Lower lobe of right lung (tissue), 2 donors: ENCODE results near the gene PDGFB. TPM values are rescaled to one million over a fixed set of nuclear protein-coding genes. Genes with fewer than 3 reads are reported as not detected.

ENCODE experiments used
- ATAC-seq, 2 donors: fragments of 200-7000 bp; cut with Tn5 transposase; one replicate each; pipeline ENCODE4 v1.9.1; 2020 to 2022; ENCODE audit warnings: mild to moderate bottlenecking in 2 of 2, moderate library complexity in 2 of 2
- DNase-seq: peaks from one replicate; pipeline ENCODE4 v3.0.0-alpha.2; 2020
- H3K27ac ChIP-seq: fragments of 200-600 bp; one replicate; pipeline ENCODE4 v1.8.0; 2022
- H3K27me3 ChIP-seq: fragments of 200-600 bp; one replicate; pipeline ENCODE4 v1.8.0; 2022; ENCODE audit warnings: low read depth
- H3K36me3 ChIP-seq: fragments of 200-600 bp; one replicate; pipeline ENCODE4 v1.8.0; 2022; ENCODE audit warnings: mild to moderate bottlenecking
- H3K4me1 ChIP-seq: fragments of 200-600 bp; one replicate; pipeline ENCODE4 v1.8.0; 2022
- H3K4me3 ChIP-seq: fragments of 200-600 bp; one replicate; pipeline ENCODE4 v1.8.0; 2022; ENCODE audit warnings: mild to moderate bottlenecking
- H3K9me3 ChIP-seq: fragments of 200-600 bp; one replicate; pipeline ENCODE4 v1.8.0; 2022
- intact Hi-C: fragments of 100-400 bp; cut with DNase I; formaldehyde crosslinking; loops from one replicate; pipeline ENCODE4 v1.11.0; 2022
- total RNA-seq: library from RNA; stranded (reverse); fragmentation: NEBNext Ultra II Directional; extraction: Animal tissue kit (Norgen Biotek cat#: 25700); gene quantifications from one replicate; pipeline ENCODE4 v1.2.1, GENCODE V29; 2021
- TF ChIP-seq, protein P1 (sequence below): fragments of 200-600 bp; IDR thresholded peaks from one replicate; pipeline ENCODE4 v1.8.0; 2022; ENCODE audit warnings: antibody characterized with exemption, mild to moderate bottlenecking
- donor health status: DM: no; HTN: yes; CAD: no; lungs with severe emphysema.

Gene PDGFB
- total RNA-seq, 1 donor from 2014 or later = 30.5 TPM

DNA sequence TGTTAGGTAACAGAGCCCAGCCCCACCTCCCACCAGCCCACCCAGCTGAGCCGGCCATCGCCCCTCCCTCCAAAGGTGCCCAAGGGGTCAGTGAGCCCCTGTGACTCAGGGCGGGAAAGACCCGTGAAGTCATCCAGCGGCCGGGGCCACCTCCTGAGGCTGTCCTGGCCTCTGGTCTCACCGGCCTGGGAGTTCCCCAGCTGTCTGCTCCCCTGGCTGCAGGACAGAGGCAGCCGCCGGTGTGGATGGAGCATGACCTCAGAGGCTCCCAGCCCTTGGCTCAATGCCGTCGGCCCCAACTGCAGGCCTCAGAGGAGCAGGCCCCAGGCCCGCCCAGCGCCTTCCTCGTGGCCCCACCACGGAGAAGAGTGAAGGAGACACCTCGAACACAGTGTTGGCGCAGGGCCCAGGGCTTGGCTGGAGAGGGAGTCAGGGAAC is 46.0 kb upstream of the PDGFB start:
- Histone ChIP-seq H3K36me3 (no peaks in the 10 kb centered on the region), H3K27ac (no peak overlapping the region), H3K27me3 (no peaks in the 10 kb centered on the region), H3K4me3 (no peak overlapping the region), H3K4me1 (peaks cover 44% of the 10 kb centered on the region), H3K9me3 (no peaks in the 10 kb centered on the region)
- TF ChIP-seq, protein P1, sequence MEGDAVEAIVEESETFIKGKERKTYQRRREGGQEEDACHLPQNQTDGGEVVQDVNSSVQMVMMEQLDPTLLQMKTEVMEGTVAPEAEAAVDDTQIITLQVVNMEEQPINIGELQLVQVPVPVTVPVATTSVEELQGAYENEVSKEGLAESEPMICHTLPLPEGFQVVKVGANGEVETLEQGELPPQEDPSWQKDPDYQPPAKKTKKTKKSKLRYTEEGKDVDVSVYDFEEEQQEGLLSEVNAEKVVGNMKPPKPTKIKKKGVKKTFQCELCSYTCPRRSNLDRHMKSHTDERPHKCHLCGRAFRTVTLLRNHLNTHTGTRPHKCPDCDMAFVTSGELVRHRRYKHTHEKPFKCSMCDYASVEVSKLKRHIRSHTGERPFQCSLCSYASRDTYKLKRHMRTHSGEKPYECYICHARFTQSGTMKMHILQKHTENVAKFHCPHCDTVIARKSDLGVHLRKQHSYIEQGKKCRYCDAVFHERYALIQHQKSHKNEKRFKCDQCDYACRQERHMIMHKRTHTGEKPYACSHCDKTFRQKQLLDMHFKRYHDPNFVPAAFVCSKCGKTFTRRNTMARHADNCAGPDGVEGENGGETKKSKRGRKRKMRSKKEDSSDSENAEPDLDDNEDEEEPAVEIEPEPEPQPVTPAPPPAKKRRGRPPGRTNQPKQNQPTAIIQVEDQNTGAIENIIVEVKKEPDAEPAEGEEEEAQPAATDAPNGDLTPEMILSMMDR = no peak
- DNase-seq (no peak), ATAC-seq (peak; percentile 14 to 53)
- intact Hi-C loops = no loop called here

DNA sequence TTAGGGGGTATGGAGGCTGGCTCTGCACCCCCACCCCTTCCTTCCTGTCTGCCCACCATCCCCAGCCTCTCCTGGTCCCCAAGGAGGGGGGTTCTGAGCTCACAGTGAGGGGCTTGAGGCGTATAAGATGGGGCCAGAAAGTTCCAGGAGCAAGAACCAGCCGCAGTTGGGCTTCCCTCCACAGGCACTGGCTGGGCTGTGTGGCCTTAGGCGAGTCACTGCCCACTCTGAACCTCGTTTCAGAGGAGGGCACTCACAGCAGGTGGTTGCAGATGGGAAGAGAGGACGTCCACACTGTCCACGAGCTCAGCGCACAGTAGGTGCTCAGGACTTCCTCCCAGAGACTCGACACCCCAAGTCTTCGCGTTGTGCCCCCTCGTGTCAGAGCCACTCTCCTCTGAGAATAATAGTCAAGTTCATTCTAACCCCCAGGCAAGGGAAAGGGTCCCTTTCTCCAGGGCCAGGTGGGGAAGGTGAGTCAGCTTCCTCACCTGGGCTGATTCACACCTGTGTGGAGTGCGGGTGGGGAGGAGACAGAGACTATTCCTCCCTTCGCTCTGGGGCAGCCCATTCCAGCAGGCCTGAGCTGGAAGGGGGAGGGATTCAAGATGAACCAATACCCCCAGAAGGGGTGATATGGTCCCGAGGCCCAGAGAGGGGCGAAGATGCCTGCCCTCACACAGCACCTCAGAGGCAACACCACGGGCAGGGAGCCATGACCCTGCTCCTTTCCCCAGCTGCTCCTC is 45.4 kb upstream of the PDGFB start:
- TF ChIP-seq, protein P1 = no peak
- Histone ChIP-seq H3K27ac (no peak overlapping the region), H3K9me3 (no peaks in the 10 kb centered on the region), H3K4me3 (no peak overlapping the region), H3K36me3 (no peaks in the 10 kb centered on the region), H3K27me3 (no peaks in the 10 kb centered on the region), H3K4me1 (peaks cover 44% of the 10 kb centered on the region)
- ATAC-seq (no peak), DNase-seq (no peak)
- intact Hi-C loops = no loop called here

DNA sequence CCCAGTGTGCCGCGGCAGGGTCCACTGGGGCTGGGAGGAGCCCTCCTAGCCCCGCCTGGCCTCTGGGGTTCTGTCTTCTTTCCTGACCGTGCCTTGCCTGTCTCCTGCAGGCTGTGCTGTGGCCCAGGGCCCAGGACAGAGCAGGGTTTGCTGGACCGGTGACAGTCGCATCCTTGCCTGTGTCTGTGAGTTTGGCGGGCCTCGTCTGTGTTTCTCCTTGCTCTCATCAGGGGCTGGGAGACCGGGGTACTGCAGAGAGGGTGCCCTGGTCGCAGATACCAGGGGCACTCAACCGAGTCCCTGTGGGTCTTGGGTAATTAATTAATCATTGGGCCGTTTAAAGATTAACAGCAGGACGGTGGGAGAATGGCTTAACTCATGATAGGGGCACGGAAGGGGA is 44.8 kb upstream of the PDGFB start:
- Histone ChIP-seq H3K9me3 (no peaks in the 10 kb centered on the region), H3K36me3 (no peaks in the 10 kb centered on the region), H3K27me3 (no peaks in the 10 kb centered on the region), H3K27ac (no peak overlapping the region), H3K4me1 (peaks cover 44% of the 10 kb centered on the region), H3K4me3 (no peak overlapping the region)
- DNase-seq (no peak), ATAC-seq (no peak)
- TF ChIP-seq, protein P1 = no peak
- intact Hi-C loops = no loop called here

DNA sequence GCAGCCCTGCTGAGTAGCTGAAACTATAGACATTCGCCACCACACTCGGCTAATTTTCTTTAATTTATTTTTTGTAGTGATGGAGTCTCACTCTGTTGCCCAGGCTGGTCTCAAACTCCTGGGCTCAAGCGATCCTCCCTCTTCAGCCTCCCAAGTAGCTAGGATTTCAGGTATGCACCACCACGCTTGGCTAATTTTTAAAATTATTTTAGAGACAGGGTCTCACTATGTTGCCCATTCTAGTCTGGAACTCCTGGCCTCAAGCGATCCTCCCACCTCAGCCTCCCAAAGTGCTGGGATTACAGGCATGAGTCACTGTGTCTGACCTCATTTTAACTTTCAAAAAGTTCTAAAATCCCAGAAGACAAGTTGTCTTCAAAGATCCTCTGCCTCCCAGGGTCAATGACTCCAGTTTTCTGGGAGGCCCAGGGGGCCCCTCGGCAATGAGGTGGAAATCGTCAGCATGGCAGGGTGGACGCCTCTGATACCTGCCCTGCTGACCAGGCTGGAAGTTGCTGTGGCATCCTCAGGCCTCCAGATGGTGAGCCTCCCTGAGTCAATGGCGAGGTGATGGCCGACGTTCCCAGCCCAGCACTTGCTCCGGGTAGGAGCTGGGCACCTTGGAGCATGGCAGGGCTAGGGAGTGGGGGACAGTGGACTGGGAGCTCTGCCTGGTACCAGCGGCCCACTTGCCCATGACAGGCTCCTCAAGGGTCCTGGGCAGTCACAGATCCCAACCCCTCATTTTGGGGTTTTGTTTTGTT is 43.5 kb upstream of the PDGFB start:
- H3K4me3 ChIP-seq = no peak overlapping the region
- H3K9me3 ChIP-seq = no peaks in the 10 kb centered on the region
- H3K27ac ChIP-seq = no peak overlapping the region
- peaks cover 55% of the 10 kb centered on the region for H3K4me1 ChIP-seq
- no peaks in the 10 kb centered on the region for H3K27me3 ChIP-seq
- no peaks in the 10 kb centered on the region for H3K36me3 ChIP-seq
- ATAC-seq = no peak
- intact Hi-C loops = no loop called here
- no peak for DNase-seq
- TF ChIP-seq, protein P1 = no peak

DNA sequence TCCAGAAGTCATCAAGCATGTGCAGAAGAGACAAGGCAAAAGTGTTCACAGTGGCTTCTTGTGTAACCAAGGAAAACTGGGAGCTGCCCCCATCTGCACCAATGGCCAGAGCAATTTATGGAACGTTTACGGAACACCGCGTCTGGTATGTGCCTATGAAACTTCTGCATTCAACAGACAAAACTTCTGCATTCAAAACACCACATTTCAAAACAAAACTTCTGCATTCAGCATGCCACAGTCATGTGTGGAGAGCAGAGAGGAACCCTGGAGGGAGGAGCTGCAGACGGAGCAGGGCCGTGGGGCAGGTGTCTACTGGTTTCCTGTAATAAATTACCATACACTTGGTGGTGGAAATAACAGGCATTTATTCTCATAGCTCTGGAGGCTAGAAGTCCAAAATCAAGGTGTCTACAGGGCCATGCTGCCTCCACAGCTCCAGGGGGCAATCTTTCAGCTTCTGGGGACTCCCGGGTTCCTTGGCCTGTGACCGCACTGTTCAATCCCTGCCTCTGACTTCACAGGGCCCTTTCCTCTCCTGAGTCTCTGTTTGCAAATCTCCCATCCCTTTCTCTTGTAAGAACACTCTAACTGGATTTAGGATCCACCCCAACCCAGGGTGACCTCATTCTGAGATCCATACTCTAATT is 42.4 kb upstream of the PDGFB start:
- TF ChIP-seq, protein P1 = no peak
- no peaks in the 10 kb centered on the region for H3K36me3 ChIP-seq
- intact Hi-C loops = no loop called here
- no peaks in the 10 kb centered on the region for H3K27me3 ChIP-seq
- peaks cover 56% of the 10 kb centered on the region for H3K4me1 ChIP-seq
- no peak overlapping the region for H3K4me3 ChIP-seq
- peak overlapping the region; percentile 64 for H3K27ac ChIP-seq
- no peaks in the 10 kb centered on the region for H3K9me3 ChIP-seq
- peak; percentile 11 to 41 for ATAC-seq
- peak; percentile 71 for DNase-seq
